Stimulated activated CD8-positive, alpha-beta memory T cell treated with anti-CD3 and anti-CD28 coated beads, Interleukin-15, amount 100 ng/mL, for 24 hours (primary cell): Measurements from ENCODE around the gene IGSF5.

Source experiments
- DNase-seq: peaks from one replicate; pipeline ENCODE4 v3.0.0-alpha.2; 2020; ENCODE audit warnings: low read depth

IGSF5 gene

GRCh38 chr21:39825250-39825649 is 80.3 kb downstream of the IGSF5 start:
- DNase-seq = no peak

DNA sequence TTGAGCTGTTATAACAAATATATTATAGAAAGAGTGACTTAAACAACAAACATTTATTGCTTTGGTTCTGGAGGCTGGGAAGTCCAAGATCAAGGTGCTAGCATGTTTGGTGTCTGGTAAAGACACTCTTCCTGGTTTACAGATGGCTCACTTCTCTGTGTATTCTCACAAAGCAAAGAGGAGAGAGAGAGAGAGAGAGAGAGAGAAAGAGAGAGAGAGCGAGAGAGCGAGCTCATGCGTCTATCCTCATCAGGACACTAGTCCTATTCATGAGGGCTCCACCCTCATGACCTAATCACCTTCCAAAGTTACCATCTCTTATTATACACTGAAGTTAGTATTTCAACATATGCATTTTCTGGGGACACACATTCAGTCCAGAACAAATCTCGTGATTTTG is 89.6 kb downstream of the IGSF5 start:
- DNase-seq = no peak

- no peak for DNase-seq
Observed at GRCh38 chr21:39837861-39838359, 92.9 kb downstream of the IGSF5 start.

- no peak for DNase-seq
Observed at GRCh38 chr21:39840373-39841097, 95.6 kb downstream of the IGSF5 start.

DNA sequence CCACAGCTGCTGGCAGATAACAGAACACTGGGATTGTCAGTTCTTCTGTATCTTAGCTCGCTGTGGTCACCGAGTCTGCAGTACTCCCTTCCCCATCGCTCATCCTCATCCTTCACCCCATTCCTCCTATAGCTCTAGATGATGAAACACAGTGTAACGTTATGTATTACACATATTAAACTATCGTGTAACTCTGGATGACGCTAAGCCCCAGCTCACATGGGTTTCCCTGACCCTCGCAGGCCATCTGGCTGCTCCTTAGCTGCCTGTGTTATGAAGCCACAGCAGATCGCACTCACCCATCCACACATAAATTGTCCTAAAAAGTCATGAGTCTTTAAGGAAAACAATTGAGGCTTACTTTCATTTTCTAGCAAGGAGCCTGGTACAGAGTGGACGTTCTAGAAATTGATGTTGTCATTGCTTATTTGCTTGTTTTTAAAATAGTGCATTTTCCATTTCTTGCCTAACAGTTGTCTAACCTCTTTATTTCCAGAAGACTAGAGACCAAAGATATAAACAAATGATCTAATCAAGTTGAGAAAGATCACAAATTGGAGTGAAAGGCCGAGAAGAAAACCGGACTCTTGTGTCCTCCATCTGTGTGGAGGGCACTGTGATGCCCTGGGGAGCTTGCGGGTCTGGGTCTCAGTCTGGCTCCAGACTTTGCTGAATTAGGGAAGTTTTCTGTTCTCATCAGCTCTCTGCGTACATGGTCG is 97.9 kb downstream of the IGSF5 start:
- DNase-seq = no peak

DNA sequence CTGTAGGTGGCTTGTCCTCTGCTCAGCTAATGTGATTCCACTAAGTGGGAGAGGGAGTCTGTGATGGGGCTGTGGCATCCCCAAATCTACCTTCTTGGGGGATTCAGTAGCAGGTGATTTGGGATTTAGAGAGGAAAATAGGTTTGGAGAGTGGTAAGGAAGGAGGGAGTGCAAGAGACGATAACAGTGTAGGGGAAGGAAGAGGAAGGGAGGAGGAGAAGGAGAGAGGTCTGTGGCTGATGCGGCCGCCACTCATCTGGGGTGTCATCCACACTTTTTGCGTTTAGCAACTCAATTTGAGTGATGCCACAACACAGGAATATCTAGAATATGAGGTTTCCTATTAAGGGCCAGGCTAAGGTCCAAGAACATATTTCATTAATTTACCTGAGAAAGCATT is 98.5 kb downstream of the IGSF5 start:
- DNase-seq = no peak

GRCh38 chr21:39843916-39844315 is 98.9 kb downstream of the IGSF5 start:
- DNase-seq = no peak

DNA sequence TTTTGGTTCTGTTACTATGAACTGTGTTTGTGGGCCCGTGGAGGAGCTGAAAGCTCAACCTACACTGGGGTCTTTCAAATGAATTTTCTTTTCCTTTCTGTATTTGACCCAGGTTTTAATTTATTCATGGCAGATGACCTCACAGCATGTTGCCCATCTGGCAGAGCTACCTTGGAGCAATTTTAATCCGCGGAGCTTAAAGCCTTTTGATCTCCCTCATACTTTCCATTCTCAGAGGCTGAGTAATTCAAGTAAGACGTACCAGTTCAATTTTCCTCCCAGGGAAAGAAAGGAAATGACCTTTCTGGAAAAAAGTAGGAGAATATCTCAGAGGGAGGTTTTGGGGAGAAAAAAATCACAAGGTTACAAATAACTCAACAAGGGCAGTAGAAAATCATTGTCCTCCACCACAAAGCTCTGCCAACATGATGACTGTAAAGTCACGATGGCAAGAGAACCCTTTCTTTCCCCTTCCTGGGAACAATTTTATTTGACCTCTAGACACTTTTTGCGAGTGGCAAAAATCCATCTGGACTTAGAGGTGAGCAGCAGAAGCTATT is 100.7 kb downstream of the IGSF5 start:
- no peak for DNase-seq

GRCh38 chr21:39847877-39848276 is 102.9 kb downstream of the IGSF5 start:
- no peak for DNase-seq

- DNase-seq = no peak
Observed at GRCh38 chr21:39849014-39849655, 104.2 kb downstream of the IGSF5 start.

GRCh38 chr21:39850333-39850732 is 105.3 kb downstream of the IGSF5 start:
- no peak for DNase-seq

DNA sequence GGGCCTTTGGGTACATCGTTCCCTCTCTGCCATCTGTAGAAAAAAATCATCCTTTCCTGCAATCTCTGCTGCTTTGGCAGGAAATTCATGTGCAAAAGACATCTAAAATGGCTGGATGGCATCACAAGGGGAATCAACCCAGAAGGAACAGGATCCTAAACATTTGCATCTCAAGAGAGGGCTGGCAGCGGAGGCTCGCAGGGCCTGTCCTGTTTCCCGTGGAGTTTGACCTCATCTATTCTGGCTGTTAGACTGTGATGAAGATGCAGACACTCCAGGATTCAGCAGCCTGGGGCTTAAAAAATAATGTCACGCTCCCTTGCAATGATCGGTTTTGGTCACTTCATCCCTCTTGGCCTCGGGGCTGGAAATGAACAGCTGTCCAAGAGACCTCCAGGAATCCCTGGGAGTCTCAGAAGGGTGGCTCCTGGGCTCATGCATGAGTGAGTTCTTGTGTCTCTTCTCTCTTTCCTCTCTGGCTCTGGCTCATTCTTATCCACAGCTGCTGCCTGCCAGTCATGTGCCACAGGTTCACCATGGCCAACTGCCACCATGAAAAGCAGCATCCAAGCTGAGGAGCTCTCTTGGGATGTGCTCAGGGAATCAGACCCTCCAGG is 106.1 kb downstream of the IGSF5 start:
- DNase-seq = no peak
